HCT116 (cell line): Measurements from ENCODE around the gene PQBP1. TPM values are rescaled to one million over a fixed set of nuclear protein-coding genes. Genes with fewer than 3 reads are reported as not detected.

Experiments used
- ATAC-seq: fragments of 200-7000 bp; cut with Tn5 transposase; 2 replicates; pipeline ENCODE4 v1.9.1; 2020; ENCODE audit warnings: mild to moderate bottlenecking, moderate library complexity
- BruUV-seq: library from RNA; stranded (reverse); fragments of 400-500 nt; replicated peaks from 2 replicates; lab custom pipeline; 2021; lab: Mats Ljungman, UMichigan
- CTCF ChIA-PET: fragments of 300-600 bp; sonication (Branson Sonifier 250); formaldehyde crosslinking; loops from one replicate; lab custom pipeline; 2021; ENCODE audit warnings: antibody characterized with exemption; lab: Charles Lee
- POLR2A ChIA-PET: fragments of 300-600, 350-600 bp; sonication (Branson Sonifier 250); formaldehyde crosslinking; loops from one replicate; lab custom pipeline; 2021; ENCODE audit warnings: antibody characterized with exemption; lab: Charles Lee
- RAD21 ChIA-PET, 2 experiments: fragments of 300-600 bp; sonication (Branson Sonifier 250); formaldehyde crosslinking; loops; one replicate each; lab custom pipeline; 2023; ENCODE audit warnings: low total read pairs in 2 of 2; ENCODE audit not compliant: uncharacterized antibody in 2 of 2, unreplicated experiment in 2 of 2, low non-redundant PET in 1 of 2; lab: Charles Lee
- DNase-seq: peaks from one replicate; pipeline ENCODE4 v3.0.0-alpha.2; 2010; ENCODE audit warnings: low read depth, low spot score
- H2AFZ ChIP-seq: fragments of 200-600 bp; shearing (Covaris generic), sonication (generic); 2 replicates; pipeline ENCODE4 v1.6.1; 2017; ENCODE audit warnings: low read depth, mixed run types, mixed read lengths, antibody characterized with exemption, low read length; ENCODE audit not compliant: poor library complexity, severe bottlenecking
- H3K27ac ChIP-seq: 2 replicates; pipeline ENCODE4 v1.5.1; 2012; ENCODE audit warnings: low read depth, low read length
- H3K27me3 ChIP-seq: fragments of 200-600 bp; sonication (generic); 2 replicates; pipeline ENCODE4 v1.6.1; 2016; ENCODE audit warnings: mixed run types, low read length, mixed read lengths; ENCODE audit not compliant: insufficient read depth
- H3K36me3 ChIP-seq, 2 experiments: fragments of 200-500 bp in 1 of 2; fragments of 200-600 bp in 1 of 2; sonication (Bioruptor generic) in 1 of 2; sonication (generic) in 1 of 2; 2 replicates each; pipeline versions ENCODE4 v1.5.1 to v1.6.1; 2014 to 2016; ENCODE audit warnings: low read length in 2 of 2, inconsistent platforms in 1 of 2, mixed read lengths in 1 of 2, mixed run types in 1 of 2; ENCODE audit not compliant: insufficient read depth in 2 of 2, control insufficient read depth in 1 of 2
- H3K4me1 ChIP-seq, 2 experiments: fragments of 200-600 bp in 1 of 2; sonication (generic) in 1 of 2; 2 replicates each; pipeline versions ENCODE4 v1.5.1 to v1.6.1; 2012 to 2017; ENCODE audit warnings: low read length in 2 of 2, inconsistent platforms in 1 of 2, mild to moderate bottlenecking in 1 of 2, mixed read lengths in 1 of 2, mixed run types in 1 of 2, moderate library complexity in 1 of 2; ENCODE audit not compliant: insufficient read depth in 2 of 2, control insufficient read depth in 1 of 2
- H3K4me2 ChIP-seq: fragments of 200-600 bp; sonication (generic); 2 replicates; pipeline ENCODE4 v1.6.1; 2017; ENCODE audit warnings: mixed run types, low read length, mixed read lengths
- H3K4me3 ChIP-seq, 2 experiments: fragments of 200-600 bp in 1 of 2; sonication (generic) in 1 of 2; replicated peaks in 1 of 2; 2 replicates each; pipeline ENCODE4 v1.5.1; 2011 to 2016; ENCODE audit warnings: low read length in 2 of 2, control low read depth in 1 of 2, low read depth in 1 of 2, mild to moderate bottlenecking in 1 of 2, mixed read lengths in 1 of 2, mixed run types in 1 of 2
- H3K79me2 ChIP-seq: fragments of 200-600 bp; sonication (generic); 2 replicates; pipeline ENCODE4 v1.6.1; 2017; ENCODE audit warnings: mild to moderate bottlenecking, mixed run types, low read length, moderate library complexity, mixed read lengths; ENCODE audit not compliant: insufficient read depth
- H3K9ac ChIP-seq: fragments of 200-600 bp; sonication (generic); 2 replicates; pipeline ENCODE4 v1.6.1; 2016; ENCODE audit warnings: low read length, mixed read lengths
- H3K9me2 ChIP-seq: fragments of 200-600 bp; sonication (generic), shearing (Covaris generic); 2 replicates; pipeline ENCODE4 v1.6.1; 2017; ENCODE audit warnings: mixed run types, mild to moderate bottlenecking, moderate library complexity; ENCODE audit not compliant: insufficient read depth
- H3K9me3 ChIP-seq, 2 experiments: fragments of 200-500 bp in 1 of 2; fragments of 200-600 bp in 1 of 2; sonication (Bioruptor generic) in 1 of 2; sonication (generic) in 1 of 2; 2 replicates each; pipeline ENCODE4 v1.6.1; 2014 to 2017; ENCODE audit warnings: low read length in 2 of 2, mixed read lengths in 2 of 2, inconsistent platforms in 1 of 2, low read depth in 1 of 2, mild to moderate bottlenecking in 1 of 2, mixed run types in 1 of 2, moderate library complexity in 1 of 2; ENCODE audit not compliant: control insufficient read depth in 1 of 2, insufficient read depth in 1 of 2
- H4K20me1 ChIP-seq: fragments of 200-600 bp; sonication (generic), shearing (Covaris generic); 2 replicates; pipeline ENCODE4 v1.6.1; 2017; ENCODE audit warnings: mixed run types, mild to moderate bottlenecking, moderate library complexity; ENCODE audit not compliant: insufficient read depth
- EGR1 ChIP-seq: IDR thresholded peaks from 2 replicates; pipeline ENCODE4 v1.6.1; 2012; ENCODE audit warnings: low read depth
- JUND ChIP-seq: IDR thresholded peaks from 2 replicates; pipeline ENCODE4 v1.6.1; 2012
- POLR2AphosphoS5 ChIP-seq: IDR thresholded peaks from 2 replicates; pipeline ENCODE4 v1.6.1; 2011; ENCODE audit warnings: mild to moderate bottlenecking, low read depth, low read length, moderate library complexity
- SRF ChIP-seq: IDR thresholded peaks from 2 replicates; pipeline ENCODE4 v1.6.1; 2012; ENCODE audit warnings: low read depth
- YY1 ChIP-seq: IDR thresholded peaks from 2 replicates; pipeline ENCODE4 v1.6.1; 2011; ENCODE audit warnings: low read length, low read depth, moderate library complexity, mild to moderate bottlenecking; ENCODE audit not compliant: insufficient replicate concordance; ENCODE audit errors: extremely low read depth
- ZNF274 ChIP-seq: fragments of 200-500 bp; sonication (Bioruptor generic); IDR thresholded peaks from 2 replicates; pipeline ENCODE4 v1.6.1; 2014; ENCODE audit warnings: mild to moderate bottlenecking, low read depth, low read length, inconsistent platforms
- intact Hi-C: fragments of 100-400 bp; cut with micrococcal nuclease; formaldehyde crosslinking; loops from 2 replicates; pipeline ENCODE4 v1.10.0; 2022
- total RNA-seq: library from RNA; stranded (reverse); gene quantifications from one replicate; pipeline ENCODE4 v1.2.1, GENCODE V29; 2021; ENCODE audit not compliant: unreplicated experiment
- TF ChIP-seq, protein P1 (sequence below): IDR thresholded peaks from 2 replicates; pipeline ENCODE4 v1.6.1; 2012
- TF ChIP-seq, protein P2 (sequence below): IDR thresholded peaks from 2 replicates; pipeline ENCODE4 v1.6.1; 2012; ENCODE audit warnings: low read depth
- TF ChIP-seq, protein P3 (sequence below): IDR thresholded peaks from 2 replicates; pipeline ENCODE4 v1.6.1; 2011; ENCODE audit warnings: mild to moderate bottlenecking, low read length, moderate library complexity; ENCODE audit not compliant: insufficient replicate concordance; ENCODE audit errors: extremely low read depth

PQBP1 gene
- total RNA-seq, 1 experiment from 2014 or later, result 67.1 TPM

DNA sequence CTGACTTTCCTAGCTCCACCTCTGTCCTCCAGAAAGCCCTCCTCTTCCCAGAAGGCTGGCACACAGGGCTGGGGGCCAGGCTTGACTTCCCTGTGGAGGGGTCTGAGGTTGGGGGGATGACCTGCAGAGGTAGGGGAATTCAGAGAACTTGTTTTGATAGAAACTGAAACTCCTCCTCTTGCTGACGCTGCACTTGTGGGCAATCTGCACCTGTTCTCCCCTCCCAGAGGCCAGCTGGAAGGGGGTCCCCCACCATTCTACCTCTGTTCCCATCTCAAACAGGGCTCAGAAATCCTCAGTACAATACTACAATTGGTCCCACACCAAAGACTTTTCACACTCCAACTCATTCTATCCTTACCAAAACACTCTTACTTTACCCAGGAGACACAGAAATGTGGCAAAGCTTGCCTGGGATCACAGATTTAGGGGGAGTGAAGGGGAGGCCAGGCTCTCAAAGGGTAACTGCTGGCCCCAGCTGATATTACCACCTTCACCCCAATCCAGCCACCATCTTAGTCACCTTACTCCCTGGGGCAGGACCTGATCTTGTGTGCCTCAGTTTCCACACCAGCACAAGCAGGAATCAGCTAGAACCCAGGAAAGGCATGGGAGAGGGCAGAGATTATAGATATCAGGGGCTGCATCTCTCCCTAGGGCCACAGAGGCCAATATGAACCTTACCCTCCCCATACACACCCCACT is 41.1 kb downstream of the PQBP1 start:
- DNase-seq, result no peak
- H3K27me3 ChIP-seq, result no peaks in the 10 kb centered on the region
- no peak overlapping the region for H3K27ac ChIP-seq
- H4K20me1 ChIP-seq, result no peaks in the 10 kb centered on the region
- H3K9me2 ChIP-seq, result no peaks in the 10 kb centered on the region
- no peak for ATAC-seq
- H3K9me3 ChIP-seq, result no peaks in the 10 kb centered on the region
- no peak overlapping the region for H3K4me2 ChIP-seq
- H3K4me1 ChIP-seq, result no peaks in the 10 kb centered on the region
- BruUV-seq, result no TSS peak
- CTCF ChIA-PET, result no interaction called here
- RAD21 ChIA-PET, result no interaction called here
- POLR2A ChIA-PET, result no interaction called here
- H3K79me2 ChIP-seq, result peaks cover 39% of the 10 kb centered on the region
- H2AFZ ChIP-seq, result no peak overlapping the region
- H3K9ac ChIP-seq, result no peak overlapping the region
- TF ChIP-seq SRF, result no peak
- no peak for TF ChIP-seq EGR1
- TF ChIP-seq, protein P1, sequence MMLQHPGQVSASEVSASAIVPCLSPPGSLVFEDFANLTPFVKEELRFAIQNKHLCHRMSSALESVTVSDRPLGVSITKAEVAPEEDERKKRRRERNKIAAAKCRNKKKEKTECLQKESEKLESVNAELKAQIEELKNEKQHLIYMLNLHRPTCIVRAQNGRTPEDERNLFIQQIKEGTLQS, result no peak
- no peak for TF ChIP-seq YY1
- no peak for TF ChIP-seq ZNF274
- TF ChIP-seq JUND, result no peak
- TF ChIP-seq, protein P2, sequence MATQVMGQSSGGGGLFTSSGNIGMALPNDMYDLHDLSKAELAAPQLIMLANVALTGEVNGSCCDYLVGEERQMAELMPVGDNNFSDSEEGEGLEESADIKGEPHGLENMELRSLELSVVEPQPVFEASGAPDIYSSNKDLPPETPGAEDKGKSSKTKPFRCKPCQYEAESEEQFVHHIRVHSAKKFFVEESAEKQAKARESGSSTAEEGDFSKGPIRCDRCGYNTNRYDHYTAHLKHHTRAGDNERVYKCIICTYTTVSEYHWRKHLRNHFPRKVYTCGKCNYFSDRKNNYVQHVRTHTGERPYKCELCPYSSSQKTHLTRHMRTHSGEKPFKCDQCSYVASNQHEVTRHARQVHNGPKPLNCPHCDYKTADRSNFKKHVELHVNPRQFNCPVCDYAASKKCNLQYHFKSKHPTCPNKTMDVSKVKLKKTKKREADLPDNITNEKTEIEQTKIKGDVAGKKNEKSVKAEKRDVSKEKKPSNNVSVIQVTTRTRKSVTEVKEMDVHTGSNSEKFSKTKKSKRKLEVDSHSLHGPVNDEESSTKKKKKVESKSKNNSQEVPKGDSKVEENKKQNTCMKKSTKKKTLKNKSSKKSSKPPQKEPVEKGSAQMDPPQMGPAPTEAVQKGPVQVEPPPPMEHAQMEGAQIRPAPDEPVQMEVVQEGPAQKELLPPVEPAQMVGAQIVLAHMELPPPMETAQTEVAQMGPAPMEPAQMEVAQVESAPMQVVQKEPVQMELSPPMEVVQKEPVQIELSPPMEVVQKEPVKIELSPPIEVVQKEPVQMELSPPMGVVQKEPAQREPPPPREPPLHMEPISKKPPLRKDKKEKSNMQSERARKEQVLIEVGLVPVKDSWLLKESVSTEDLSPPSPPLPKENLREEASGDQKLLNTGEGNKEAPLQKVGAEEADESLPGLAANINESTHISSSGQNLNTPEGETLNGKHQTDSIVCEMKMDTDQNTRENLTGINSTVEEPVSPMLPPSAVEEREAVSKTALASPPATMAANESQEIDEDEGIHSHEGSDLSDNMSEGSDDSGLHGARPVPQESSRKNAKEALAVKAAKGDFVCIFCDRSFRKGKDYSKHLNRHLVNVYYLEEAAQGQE, result no peak
- no peak for TF ChIP-seq POLR2AphosphoS5
- TF ChIP-seq, protein P3, sequence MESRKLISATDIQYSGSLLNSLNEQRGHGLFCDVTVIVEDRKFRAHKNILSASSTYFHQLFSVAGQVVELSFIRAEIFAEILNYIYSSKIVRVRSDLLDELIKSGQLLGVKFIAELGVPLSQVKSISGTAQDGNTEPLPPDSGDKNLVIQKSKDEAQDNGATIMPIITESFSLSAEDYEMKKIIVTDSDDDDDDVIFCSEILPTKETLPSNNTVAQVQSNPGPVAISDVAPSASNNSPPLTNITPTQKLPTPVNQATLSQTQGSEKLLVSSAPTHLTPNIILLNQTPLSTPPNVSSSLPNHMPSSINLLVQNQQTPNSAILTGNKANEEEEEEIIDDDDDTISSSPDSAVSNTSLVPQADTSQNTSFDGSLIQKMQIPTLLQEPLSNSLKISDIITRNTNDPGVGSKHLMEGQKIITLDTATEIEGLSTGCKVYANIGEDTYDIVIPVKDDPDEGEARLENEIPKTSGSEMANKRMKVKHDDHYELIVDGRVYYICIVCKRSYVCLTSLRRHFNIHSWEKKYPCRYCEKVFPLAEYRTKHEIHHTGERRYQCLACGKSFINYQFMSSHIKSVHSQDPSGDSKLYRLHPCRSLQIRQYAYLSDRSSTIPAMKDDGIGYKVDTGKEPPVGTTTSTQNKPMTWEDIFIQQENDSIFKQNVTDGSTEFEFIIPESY, result no peak
- TF ChIP-seq, all 23 proteins: peak for 0
- H3K36me3 ChIP-seq, result peaks cover 0 to 8% of the 10 kb centered on the region in 2 experiments; a peak in 2 of 4 replicates
- intact Hi-C loops, result no loop called here
- H3K4me3 ChIP-seq, result no peak overlapping the region
